GM19240 (cell line): ENCODE measurements around the gene TPK1.

Source experiments
- DNase-seq: peaks from one replicate; pipeline ENCODE4 v3.0.0; 2011; ENCODE audit warnings: low spot score; ENCODE audit not compliant: insufficient read length

Gene TPK1

GRCh38 chr7:144835652-144836544 lies at the start of gene TPK1:
TPK1 (minus strand) TSS chr7:144836053; CDS start chr7:144835602, 451 bp downstream.
- peak; percentile 67 for DNase-seq

GRCh38 chr7:144885478-144885877 lies 49.6 kb upstream of the TPK1 start:
- DNase-seq, result no peak

GRCh38 chr7:144884896-144885295 lies 49.0 kb upstream of the TPK1 start:
- DNase-seq, result no peak

GRCh38 chr7:144873316-144873845 lies 37.5 kb upstream of the TPK1 start:
- DNase-seq, result no peak

GRCh38 chr7:144869082-144869481 lies 33.2 kb upstream of the TPK1 start:
- DNase-seq, result no peak

GRCh38 chr7:144866189-144866588 lies 30.3 kb upstream of the TPK1 start:
- DNase-seq, result no peak

- no peak for DNase-seq
These were observed 27.4 kb upstream of the TPK1 start for GRCh38 chr7:144863320-144863647.

GRCh38 chr7:144862612-144863319 lies 26.9 kb upstream of the TPK1 start:
- DNase-seq, result no peak

GRCh38 chr7:144859739-144860138 lies 23.9 kb upstream of the TPK1 start:
- no peak for DNase-seq

GRCh38 chr7:144857463-144857862 lies 21.6 kb upstream of the TPK1 start:
- no peak for DNase-seq

- no peak for DNase-seq
These were observed 19.1 kb upstream of the TPK1 start for GRCh38 chr7:144854839-144855424.

GRCh38 chr7:144853542-144853941 lies 17.7 kb upstream of the TPK1 start:
- no peak for DNase-seq

GRCh38 chr7:144848078-144848477 lies 12.2 kb upstream of the TPK1 start:
- no peak for DNase-seq

- DNase-seq, result no peak
These were observed 6.6 kb upstream of the TPK1 start for GRCh38 chr7:144842377-144842851.

- DNase-seq, result no peak
These were observed 641 bp upstream of the TPK1 start for GRCh38 chr7:144836545-144836842.

GRCh38 chr7:144835155-144835611 lies 670 bp downstream of the TPK1 start:
- DNase-seq, result no peak

- no peak for DNase-seq
These were observed 1.2 kb downstream of the TPK1 start for GRCh38 chr7:144834641-144835144.

- no peak for DNase-seq
These were observed 5.0 kb downstream of the TPK1 start for GRCh38 chr7:144830811-144831210.

GRCh38 chr7:144830024-144830785 lies 5.6 kb downstream of the TPK1 start:
- DNase-seq, result no peak

- no peak for DNase-seq
These were observed 8.2 kb downstream of the TPK1 start for GRCh38 chr7:144827621-144828020.

- no peak for DNase-seq
These were observed 9.6 kb downstream of the TPK1 start for GRCh38 chr7:144826208-144826607.
